ENCODE results near the gene IRAG1. TPM values are rescaled to one million over a fixed set of nuclear protein-coding genes. Genes with fewer than 3 reads are reported as not detected.
"Not testable (repeated sequence)": the region's sequence is repeated elsewhere in the genome, so short reads cannot be mapped to it uniquely, and the experiment has no call there.

Gene IRAG1
- polyA plus RNA-seq, 4 donors = 0.45 to 9.0 (median 3.0) TPM

DNA sequence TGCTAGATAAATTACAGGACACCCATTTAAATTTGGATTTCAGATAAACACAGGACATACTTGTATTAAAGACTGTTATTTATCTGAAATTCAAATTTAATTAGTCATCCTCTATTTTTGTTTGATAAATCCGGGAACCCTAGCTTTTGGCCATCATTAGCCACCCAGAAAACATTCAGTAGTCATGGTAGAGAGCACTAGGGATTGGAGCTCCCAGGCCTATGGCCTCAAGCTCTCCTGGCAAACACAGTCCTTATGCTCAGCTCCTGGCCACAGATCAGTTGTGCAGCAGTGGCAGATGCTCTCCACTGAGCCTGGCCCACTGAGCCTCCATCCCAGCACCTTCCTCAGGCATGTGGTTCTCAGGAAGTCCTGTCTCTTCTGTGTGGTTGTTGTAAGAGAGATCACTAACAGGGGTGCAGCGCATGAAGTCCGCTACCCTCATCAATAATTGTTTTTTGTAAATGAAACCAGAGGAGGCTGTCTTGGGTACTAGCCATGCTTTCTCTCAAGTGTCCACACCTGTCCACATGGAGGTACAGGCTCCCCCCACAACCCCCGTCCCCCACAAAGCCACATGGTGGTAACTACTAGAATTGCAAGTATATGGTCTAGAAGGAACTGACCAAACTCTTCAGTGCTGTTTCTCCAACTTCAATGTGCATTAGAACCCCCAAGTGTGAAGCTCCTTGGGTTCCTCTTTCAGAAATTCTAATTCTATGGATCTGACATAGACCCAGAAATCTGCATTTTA is 1.1 kb upstream of the IRAG1 start:
- DNase-seq (no peak), FAIRE-seq (no peak)
- H3K27me3 ChIP-seq (ENCODE audit: control insufficient read depth in 3 of 3, insufficient read depth in 3 of 3, low read length in 3 of 3) = no peaks in the 10 kb centered on the region
- no peak overlapping the region for H3K4me3 ChIP-seq (ENCODE audit: low read depth in 1 of 3, low read length in 3 of 3)
- 75 to 83% (median 78%) methylated on average over 4 of the region's 4 CpGs for WGBS, 3 donors
- no peaks in the 10 kb centered on the region for H3K36me3 ChIP-seq (ENCODE audit: control insufficient read depth in 3 of 3, insufficient read depth in 2 of 3, low read depth in 1 of 3, low read length in 3 of 3)
- peaks cover 0 to 4% of the 10 kb centered on the region in 2 donors for H3K9me3 ChIP-seq (ENCODE audit: control insufficient read depth in 2 of 2, insufficient read depth in 1 of 2, low read depth in 1 of 2, low read length in 1 of 2)
- H3K4me1 ChIP-seq (ENCODE audit: control insufficient read depth in 3 of 3, insufficient read depth in 2 of 3, low read depth in 1 of 3, low read length in 2 of 3) = peaks cover 0 to 5% (median 0%) of the 10 kb centered on the region in 3 donors
- peak overlapping the region in 2 of 3 donors; percentile 43 to 82 for H3K27ac ChIP-seq (ENCODE audit: low read depth in 1 of 3, low read length in 2 of 3)

DNA sequence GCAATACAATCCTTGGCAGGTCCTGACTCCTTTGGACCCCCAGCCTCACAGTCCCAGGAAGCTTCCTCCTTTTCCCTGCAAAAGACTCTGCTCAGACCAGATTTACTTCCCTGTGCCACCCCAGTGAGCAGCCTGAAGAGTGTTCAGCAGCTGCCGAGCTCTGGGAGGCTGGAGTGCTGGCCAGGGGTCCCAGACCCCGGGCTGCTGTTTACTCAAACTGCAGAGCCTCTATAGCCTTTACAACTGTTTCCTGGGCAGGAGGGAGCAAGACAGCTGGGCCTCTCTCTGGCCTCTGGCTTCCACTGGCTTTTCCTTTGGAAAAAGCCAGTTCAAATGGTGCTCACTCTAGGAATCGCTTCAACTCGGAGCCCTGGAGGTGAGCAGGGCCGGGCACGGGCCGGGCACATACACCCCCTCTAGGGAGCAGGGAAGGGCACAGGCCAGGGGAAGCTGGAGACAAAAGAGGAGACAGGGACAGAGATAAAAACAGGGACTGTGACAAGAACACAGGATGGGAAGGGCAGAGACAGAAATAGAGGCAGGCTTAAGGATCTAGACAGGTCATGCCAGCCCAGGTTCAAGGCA is 932 bp downstream of the IRAG1 start:
- H3K9me3 ChIP-seq (ENCODE audit: control insufficient read depth in 2 of 2, insufficient read depth in 1 of 2, low read depth in 1 of 2, low read length in 1 of 2) = no peaks in the 10 kb centered on the region
- peak overlapping the region; percentile 3 to 82 (median 76) for H3K27ac ChIP-seq (ENCODE audit: low read depth in 1 of 3, low read length in 2 of 3)
- WGBS, 3 donors = 57 to 70% (median 68%) methylated on average over 6 to 7 of the region's 7 CpGs
- FAIRE-seq (no peak), DNase-seq (no peak)
- H3K4me3 ChIP-seq (ENCODE audit: low read depth in 1 of 3, low read length in 3 of 3) = peak overlapping the region in 2 of 3 donors; percentile 27 to 45
- H3K27me3 ChIP-seq (ENCODE audit: control insufficient read depth in 3 of 3, insufficient read depth in 3 of 3, low read length in 3 of 3) = no peaks in the 10 kb centered on the region
- no peaks in the 10 kb centered on the region for H3K36me3 ChIP-seq (ENCODE audit: control insufficient read depth in 3 of 3, insufficient read depth in 2 of 3, low read depth in 1 of 3, low read length in 3 of 3)
- peaks cover 0 to 5% (median 0%) of the 10 kb centered on the region in 3 donors for H3K4me1 ChIP-seq (ENCODE audit: control insufficient read depth in 3 of 3, insufficient read depth in 2 of 3, low read depth in 1 of 3, low read length in 2 of 3)

DNA sequence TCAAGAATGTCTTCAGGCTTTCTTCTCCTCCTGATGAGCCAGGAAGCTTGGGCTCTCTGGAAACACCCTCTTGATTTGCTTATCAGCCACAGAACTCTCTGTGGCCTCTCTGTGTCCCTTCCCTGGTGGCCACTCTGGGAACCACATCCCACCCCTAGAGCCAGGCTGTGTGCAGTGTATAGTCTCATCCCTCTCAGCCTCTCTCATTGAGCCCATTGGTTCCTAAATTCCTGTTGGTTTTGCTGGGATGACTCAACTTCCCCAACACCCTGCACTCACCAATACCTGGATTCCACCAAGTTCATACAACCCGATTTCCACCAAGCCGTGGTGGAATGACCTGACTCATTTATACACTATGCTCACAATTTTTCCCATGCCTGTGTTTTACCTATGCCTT is 5.2 kb downstream of the IRAG1 start:
- no peaks in the 10 kb centered on the region for H3K27me3 ChIP-seq (ENCODE audit: control insufficient read depth in 3 of 3, insufficient read depth in 3 of 3, low read length in 3 of 3)
- FAIRE-seq (no peak), DNase-seq (no peak)
- H3K36me3 ChIP-seq (ENCODE audit: control insufficient read depth in 3 of 3, insufficient read depth in 2 of 3, low read depth in 1 of 3, low read length in 3 of 3) = no peaks in the 10 kb centered on the region
- H3K4me1 ChIP-seq (ENCODE audit: control insufficient read depth in 3 of 3, insufficient read depth in 2 of 3, low read depth in 1 of 3, low read length in 2 of 3) = no peaks in the 10 kb centered on the region
- H3K27ac ChIP-seq (ENCODE audit: low read depth in 1 of 3, low read length in 2 of 3) = no peak overlapping the region
- WGBS, 3 donors = 90 to 92% (median 90%) methylated on average over 2 of the region's 2 CpGs
- H3K4me3 ChIP-seq (ENCODE audit: low read depth in 1 of 3, low read length in 3 of 3) = no peak overlapping the region
- no peaks in the 10 kb centered on the region for H3K9me3 ChIP-seq (ENCODE audit: control insufficient read depth in 2 of 2, insufficient read depth in 1 of 2, low read depth in 1 of 2, low read length in 1 of 2)

DNA sequence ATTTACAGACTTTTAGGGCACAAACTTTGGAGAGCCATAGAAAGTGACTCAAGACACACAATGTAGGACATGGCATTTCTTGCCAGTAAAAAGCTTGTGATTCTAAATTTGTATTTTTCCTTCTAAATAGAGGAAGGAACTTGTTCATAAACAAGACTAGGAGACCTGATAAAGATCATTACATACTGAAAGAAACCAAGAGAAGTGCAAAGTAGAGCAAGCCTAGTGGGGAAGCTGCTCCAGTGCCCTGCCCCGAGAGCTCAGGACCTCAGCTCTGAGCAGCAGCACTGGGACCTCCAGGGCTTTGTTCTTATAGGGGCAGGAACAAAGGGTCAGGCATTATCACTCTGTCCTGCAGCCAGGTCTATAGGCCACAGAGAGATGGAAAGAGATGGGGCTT is 7.2 kb downstream of the IRAG1 start:
- Histone ChIP-seq H3K27me3 (ENCODE audit: control insufficient read depth in 3 of 3, insufficient read depth in 3 of 3, low read length in 3 of 3) (no peaks in the 10 kb centered on the region), H3K36me3 (ENCODE audit: control insufficient read depth in 3 of 3, insufficient read depth in 2 of 3, low read depth in 1 of 3, low read length in 3 of 3) (no peaks in the 10 kb centered on the region), H3K27ac (ENCODE audit: low read depth in 1 of 3, low read length in 2 of 3) (no peak overlapping the region), H3K9me3 (ENCODE audit: control insufficient read depth in 2 of 2, insufficient read depth in 1 of 2, low read depth in 1 of 2, low read length in 1 of 2) (no peaks in the 10 kb centered on the region), H3K4me3 (ENCODE audit: low read depth in 1 of 3, low read length in 3 of 3) (no peak overlapping the region), H3K4me1 (ENCODE audit: control insufficient read depth in 3 of 3, insufficient read depth in 2 of 3, low read depth in 1 of 3, low read length in 2 of 3) (no peaks in the 10 kb centered on the region)
- DNase-seq (no peak), FAIRE-seq (no peak)
- 52 to 80% (median 56%) methylated on average over 1 of the region's 1 CpG for WGBS, 3 donors

DNA sequence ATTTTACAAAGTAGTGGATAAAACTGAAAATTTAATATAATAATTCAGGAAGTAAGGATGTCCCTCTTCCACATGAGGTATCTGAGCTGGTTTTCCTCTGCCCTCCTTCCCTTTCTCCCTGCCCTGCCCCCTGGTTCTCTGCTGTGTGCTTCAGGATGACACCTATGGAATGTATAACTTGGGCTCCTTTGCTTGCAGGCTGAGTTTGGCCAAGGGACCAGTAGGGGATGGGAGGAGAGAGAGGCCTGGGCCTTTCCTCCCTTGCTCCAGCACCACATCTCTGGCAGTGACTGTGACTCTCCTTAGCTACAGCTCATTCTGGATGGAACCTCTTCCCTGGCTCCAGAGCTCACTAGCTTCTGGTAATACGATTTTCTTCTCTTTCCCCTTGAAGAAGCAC is 10.1 kb downstream of the IRAG1 start:
- Histone ChIP-seq H3K9me3 (ENCODE audit: control insufficient read depth in 2 of 2, insufficient read depth in 1 of 2, low read depth in 1 of 2, low read length in 1 of 2) (no peaks in the 10 kb centered on the region), H3K27me3 (ENCODE audit: control insufficient read depth in 3 of 3, insufficient read depth in 3 of 3, low read length in 3 of 3) (peaks cover 0 to 4% (median 0%) of the 10 kb centered on the region in 3 donors), H3K4me1 (ENCODE audit: control insufficient read depth in 3 of 3, insufficient read depth in 2 of 3, low read depth in 1 of 3, low read length in 2 of 3) (no peaks in the 10 kb centered on the region), H3K27ac (ENCODE audit: low read depth in 1 of 3, low read length in 2 of 3) (no peak overlapping the region), H3K36me3 (ENCODE audit: control insufficient read depth in 3 of 3, insufficient read depth in 2 of 3, low read depth in 1 of 3, low read length in 3 of 3) (no peaks in the 10 kb centered on the region), H3K4me3 (ENCODE audit: low read depth in 1 of 3, low read length in 3 of 3) (no peak overlapping the region)
- 64 to 71% (median 69%) methylated on average over 1 of the region's 1 CpG for WGBS, 3 donors
- FAIRE-seq (no peak), DNase-seq (no peak)

DNA sequence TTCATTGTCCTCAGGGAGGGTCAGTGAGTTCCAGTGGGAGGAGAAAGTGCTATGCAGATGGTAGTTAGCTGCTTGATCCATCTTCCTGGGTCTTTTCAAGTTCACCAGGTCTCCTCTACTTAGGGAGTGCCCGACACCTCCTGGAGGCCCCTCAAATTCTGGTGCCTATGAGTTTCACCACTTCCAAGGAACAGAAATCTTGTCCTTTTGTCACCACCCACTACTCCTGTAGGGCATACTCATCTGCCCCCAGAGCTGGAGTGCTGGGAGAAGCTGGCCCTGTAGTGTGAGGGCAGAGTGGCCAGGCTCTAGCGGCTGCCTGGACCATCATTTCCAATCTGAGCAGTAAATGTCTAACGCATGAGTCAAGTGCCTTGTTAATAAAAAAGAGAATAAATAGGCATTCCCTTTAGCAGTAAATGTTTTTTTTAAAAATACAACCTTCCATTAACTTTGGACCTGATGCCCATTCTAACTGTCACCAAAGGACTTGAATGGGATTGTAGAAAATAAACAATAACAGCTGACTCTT is 12.5 kb downstream of the IRAG1 start:
- Histone ChIP-seq H3K36me3 (ENCODE audit: control insufficient read depth in 3 of 3, insufficient read depth in 2 of 3, low read depth in 1 of 3, low read length in 3 of 3) (no peaks in the 10 kb centered on the region), H3K27me3 (ENCODE audit: control insufficient read depth in 3 of 3, insufficient read depth in 3 of 3, low read length in 3 of 3) (peaks cover 0 to 4% (median 0%) of the 10 kb centered on the region in 3 donors), H3K4me3 (ENCODE audit: low read depth in 1 of 3, low read length in 3 of 3) (no peak overlapping the region), H3K9me3 (ENCODE audit: control insufficient read depth in 2 of 2, insufficient read depth in 1 of 2, low read depth in 1 of 2, low read length in 1 of 2) (no peaks in the 10 kb centered on the region), H3K27ac (ENCODE audit: low read depth in 1 of 3, low read length in 2 of 3) (no peak overlapping the region), H3K4me1 (ENCODE audit: control insufficient read depth in 3 of 3, insufficient read depth in 2 of 3, low read depth in 1 of 3, low read length in 2 of 3) (no peaks in the 10 kb centered on the region)
- FAIRE-seq = no peak
- WGBS, 3 donors = 90 to 98% (median 90%) methylated on average over 3 of the region's 3 CpGs
- no peak for DNase-seq

DNA sequence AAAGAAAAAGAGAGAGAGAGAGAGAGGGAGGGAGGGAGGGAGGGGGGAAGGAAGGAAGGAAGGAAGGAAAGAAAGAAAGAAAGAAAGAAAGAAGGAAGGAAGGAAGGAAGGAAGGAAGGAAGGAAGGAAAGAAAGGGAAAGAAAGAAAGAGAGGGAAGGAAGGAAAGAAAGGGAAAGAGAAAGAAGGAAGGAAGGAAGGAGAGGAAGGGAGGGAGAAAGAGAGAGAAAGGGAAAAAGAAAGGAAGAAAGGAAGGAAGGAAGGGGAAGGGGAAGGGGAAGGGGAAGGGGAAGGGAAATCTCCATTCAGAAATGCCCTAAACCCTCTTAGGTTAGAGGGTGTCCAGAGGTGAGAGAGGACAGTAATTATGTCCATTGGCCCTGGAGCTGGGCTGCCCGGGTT is 13.3 kb downstream of the IRAG1 start:
- H3K27me3 ChIP-seq (ENCODE audit: control insufficient read depth in 3 of 3, insufficient read depth in 3 of 3, low read length in 3 of 3); H3K4me1 ChIP-seq (ENCODE audit: control insufficient read depth in 3 of 3, insufficient read depth in 2 of 3, low read depth in 1 of 3, low read length in 2 of 3); FAIRE-seq; H3K9me3 ChIP-seq (ENCODE audit: control insufficient read depth in 2 of 2, insufficient read depth in 1 of 2, low read depth in 1 of 2, low read length in 1 of 2); H3K27ac ChIP-seq (ENCODE audit: low read depth in 1 of 3, low read length in 2 of 3); H3K4me3 ChIP-seq (ENCODE audit: low read depth in 1 of 3, low read length in 3 of 3); DNase-seq; H3K36me3 ChIP-seq (ENCODE audit: control insufficient read depth in 3 of 3, insufficient read depth in 2 of 3, low read depth in 1 of 3, low read length in 3 of 3): not testable (repeated sequence)
- 84 to 94% (median 85%) methylated on average over 1 of the region's 1 CpG for WGBS, 3 donors

DNA sequence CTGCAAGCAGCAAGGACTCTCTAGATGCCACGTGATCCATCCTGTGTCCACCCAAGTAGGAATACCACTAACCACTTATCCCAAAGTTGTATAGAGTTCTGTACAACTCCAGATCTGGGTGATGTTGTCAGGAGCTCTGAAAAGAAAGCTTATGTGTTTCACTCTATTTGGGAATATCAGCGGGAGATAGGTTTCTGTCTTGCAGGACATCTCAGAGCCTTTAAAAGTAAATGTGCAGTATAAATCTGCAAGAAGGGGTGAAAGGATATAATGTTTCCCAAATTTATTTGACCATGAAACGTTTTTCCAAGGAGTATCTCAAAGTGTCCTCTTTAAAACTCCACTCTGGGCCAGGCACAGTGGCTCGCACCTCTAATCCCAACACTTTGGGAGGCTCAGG is 13.9 kb downstream of the IRAG1 start:
- Histone ChIP-seq H3K27ac (ENCODE audit: low read depth in 1 of 3, low read length in 2 of 3) (no peak overlapping the region), H3K4me1 (ENCODE audit: control insufficient read depth in 3 of 3, insufficient read depth in 2 of 3, low read depth in 1 of 3, low read length in 2 of 3) (peaks cover 0 to 4% (median 0%) of the 10 kb centered on the region in 3 donors), H3K36me3 (ENCODE audit: control insufficient read depth in 3 of 3, insufficient read depth in 2 of 3, low read depth in 1 of 3, low read length in 3 of 3) (no peaks in the 10 kb centered on the region), H3K9me3 (ENCODE audit: control insufficient read depth in 2 of 2, insufficient read depth in 1 of 2, low read depth in 1 of 2, low read length in 1 of 2) (no peaks in the 10 kb centered on the region), H3K4me3 (ENCODE audit: low read depth in 1 of 3, low read length in 3 of 3) (no peak overlapping the region), H3K27me3 (ENCODE audit: control insufficient read depth in 3 of 3, insufficient read depth in 3 of 3, low read length in 3 of 3) (peaks cover 0 to 4% (median 0%) of the 10 kb centered on the region in 3 donors)
- DNase-seq (no peak), FAIRE-seq (no peak)
- WGBS, 3 donors = 44 to 63% (median 52%) methylated on average over 4 of the region's 4 CpGs
